Measurements from ENCODE around the gene MTF1.

The MTF1 gene

DNA sequence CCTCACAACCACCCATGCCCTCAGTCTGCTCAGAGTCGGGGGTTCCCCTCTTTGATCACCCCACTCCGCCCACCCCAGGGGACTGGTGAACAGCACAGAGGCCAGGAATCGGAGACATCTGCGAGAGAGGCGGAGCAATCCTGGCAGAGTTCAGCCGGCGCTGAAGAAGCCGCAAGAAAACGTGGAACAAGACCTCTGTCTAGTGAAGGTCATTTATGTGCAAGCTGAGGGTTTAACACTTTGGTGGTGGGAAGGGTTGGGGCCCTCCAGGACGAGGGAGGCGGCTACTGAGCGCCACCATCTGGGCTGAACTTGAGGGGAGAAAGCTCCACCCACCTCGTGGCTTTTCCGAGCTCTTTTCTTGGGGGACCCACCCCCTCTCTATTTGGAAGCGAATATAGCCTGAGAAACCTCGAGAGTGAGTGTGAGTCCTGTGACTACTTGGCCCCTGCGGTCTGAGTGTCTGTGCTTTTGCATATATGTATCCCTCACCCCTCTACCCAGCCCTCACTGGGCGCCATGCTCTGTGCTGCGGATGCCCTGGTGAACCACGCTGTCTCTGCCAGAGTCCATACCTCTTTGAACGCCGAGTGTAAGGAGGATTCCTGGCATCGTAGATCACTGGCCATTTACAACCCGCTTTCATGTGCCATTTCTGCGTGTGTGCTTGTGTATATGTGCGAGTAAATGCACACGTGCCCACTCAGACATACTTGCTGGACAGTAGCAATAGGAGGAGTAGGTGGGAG lies 93.3 kb downstream of the MTF1 start:
- Histone ChIP-seq H3K27ac (replicated peaks) (no peak overlapping the region), H3K27me3 (ENCODE audit: insufficient read depth, poor library complexity, severe bottlenecking) (peaks cover 28% of the 10 kb centered on the region), H3K4me3 (replicated peaks; ENCODE audit: insufficient read depth, low read length) (no peak overlapping the region)
- DNase-seq (ENCODE audit: low read depth in 1 of 2, low spot score in 1 of 2) = no peak
- no peak for TF ChIP-seq POLR2AphosphoS5 (IDR thresholded peaks at IDR 0.05; ENCODE audit: low read depth)
- no peak for TF ChIP-seq GABPA (IDR thresholded peaks at IDR 0.05; ENCODE audit: low read depth)
- no peak for TF ChIP-seq SPI1 (IDR thresholded peaks at IDR 0.05; ENCODE audit: borderline replicate concordance, low read depth)
- TF ChIP-seq REST (IDR thresholded peaks at IDR 0.05; ENCODE audit: insufficient replicate concordance, low read depth) = no peak
- TF ChIP-seq, protein P1, sequence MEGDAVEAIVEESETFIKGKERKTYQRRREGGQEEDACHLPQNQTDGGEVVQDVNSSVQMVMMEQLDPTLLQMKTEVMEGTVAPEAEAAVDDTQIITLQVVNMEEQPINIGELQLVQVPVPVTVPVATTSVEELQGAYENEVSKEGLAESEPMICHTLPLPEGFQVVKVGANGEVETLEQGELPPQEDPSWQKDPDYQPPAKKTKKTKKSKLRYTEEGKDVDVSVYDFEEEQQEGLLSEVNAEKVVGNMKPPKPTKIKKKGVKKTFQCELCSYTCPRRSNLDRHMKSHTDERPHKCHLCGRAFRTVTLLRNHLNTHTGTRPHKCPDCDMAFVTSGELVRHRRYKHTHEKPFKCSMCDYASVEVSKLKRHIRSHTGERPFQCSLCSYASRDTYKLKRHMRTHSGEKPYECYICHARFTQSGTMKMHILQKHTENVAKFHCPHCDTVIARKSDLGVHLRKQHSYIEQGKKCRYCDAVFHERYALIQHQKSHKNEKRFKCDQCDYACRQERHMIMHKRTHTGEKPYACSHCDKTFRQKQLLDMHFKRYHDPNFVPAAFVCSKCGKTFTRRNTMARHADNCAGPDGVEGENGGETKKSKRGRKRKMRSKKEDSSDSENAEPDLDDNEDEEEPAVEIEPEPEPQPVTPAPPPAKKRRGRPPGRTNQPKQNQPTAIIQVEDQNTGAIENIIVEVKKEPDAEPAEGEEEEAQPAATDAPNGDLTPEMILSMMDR (IDR thresholded peaks at IDR 0.05; ENCODE audit: insufficient read depth, low read length) = no peak

GRCh38 chr1:37764888-37765441 lies 94.4 kb downstream of the MTF1 start, which contains the start of gene EPHA10:
Gene EPHA10, minus strand, starts transcription at chr1:37765120. Its CDS starts 54 bp downstream, at chr1:37765066.
- TF ChIP-seq REST (IDR thresholded peaks at IDR 0.05; ENCODE audit: insufficient replicate concordance, low read depth) (no peak), POLR2AphosphoS5 (IDR thresholded peaks at IDR 0.05; ENCODE audit: low read depth) (no peak), GABPA (IDR thresholded peaks at IDR 0.05; ENCODE audit: low read depth) (no peak), SPI1 (IDR thresholded peaks at IDR 0.05; ENCODE audit: borderline replicate concordance, low read depth) (no peak)
- TF ChIP-seq, protein P1 (IDR thresholded peaks at IDR 0.05; ENCODE audit: insufficient read depth, low read length) = no peak
- no peak within 1 kb of the TSS for H3K4me3 ChIP-seq (replicated peaks; ENCODE audit: insufficient read depth, low read length)
- DNase-seq (ENCODE audit: low read depth in 1 of 2, low spot score in 1 of 2) = no peak
- H3K27me3 ChIP-seq (ENCODE audit: insufficient read depth, poor library complexity, severe bottlenecking) = peaks cover 28% of the 10 kb centered on the region
- no peak within 1 kb of the TSS for H3K27ac ChIP-seq (replicated peaks)

DNA sequence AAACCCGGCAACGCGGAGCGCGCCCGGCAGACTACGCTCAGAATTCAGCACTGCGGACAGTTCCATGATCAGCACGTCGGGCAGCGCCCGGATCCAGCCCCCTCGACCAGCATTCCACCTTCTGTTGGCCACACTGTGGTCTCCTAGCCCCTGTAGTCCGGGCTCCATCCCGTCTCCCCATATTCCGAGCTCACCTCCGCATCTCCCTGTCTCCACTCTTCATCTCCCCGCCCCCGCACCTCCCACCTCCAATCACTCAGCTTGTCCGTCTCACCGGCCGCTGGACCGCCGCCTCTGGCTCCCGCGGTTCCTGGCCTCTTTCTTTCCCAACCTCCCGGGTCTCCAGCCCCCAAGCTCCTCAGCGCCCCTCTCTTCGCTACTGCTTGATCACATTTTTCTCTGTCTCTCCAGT lies 95.0 kb downstream of the MTF1 start:
- peak; percentile 7 to 46 for DNase-seq (ENCODE audit: low read depth in 1 of 2, low spot score in 1 of 2)
- TF ChIP-seq REST (IDR thresholded peaks at IDR 0.05; ENCODE audit: insufficient replicate concordance, low read depth) = peak; percentile 99
- TF ChIP-seq POLR2AphosphoS5 (IDR thresholded peaks at IDR 0.05; ENCODE audit: low read depth) = no peak
- H3K4me3 ChIP-seq (replicated peaks; ENCODE audit: insufficient read depth, low read length) = no peak overlapping the region
- peaks cover 28% of the 10 kb centered on the region for H3K27me3 ChIP-seq (ENCODE audit: insufficient read depth, poor library complexity, severe bottlenecking)
- H3K27ac ChIP-seq (replicated peaks) = no peak overlapping the region
